Trophoblast cell (in vitro differentiated cells and primary cell): Measurements from ENCODE around the gene CKMT1B.
"Not testable (repeated sequence)": the region's sequence is repeated elsewhere in the genome, so short reads cannot be mapped to it uniquely, and the experiment has no call there.

Experiments used
- DNase-seq, 2 donors: peaks; one replicate each; pipeline ENCODE4 v3.0.0-alpha.2; 2016
- H2AFZ ChIP-seq: 2 replicates; pipeline ENCODE4 v1.6.1; 2013; ENCODE audit warnings: low read length, moderate library complexity, mild to moderate bottlenecking; ENCODE audit not compliant: insufficient read depth, poor library complexity
- H2AK5ac ChIP-seq: 2 replicates; pipeline ENCODE4 v1.6.1; 2013; ENCODE audit warnings: mild to moderate bottlenecking, low read length
- H2BK120ac ChIP-seq: 2 replicates; pipeline ENCODE4 v1.6.1; 2013; ENCODE audit warnings: low read length, mild to moderate bottlenecking, moderate library complexity; ENCODE audit not compliant: insufficient read depth, poor library complexity
- H2BK12ac ChIP-seq: 2 replicates; pipeline ENCODE4 v1.6.1; 2013; ENCODE audit warnings: mild to moderate bottlenecking, low read length, moderate library complexity
- H2BK5ac ChIP-seq: 2 replicates; pipeline ENCODE4 v1.6.1; 2013; ENCODE audit warnings: low read length, low read depth, moderate library complexity, mild to moderate bottlenecking; ENCODE audit not compliant: poor library complexity
- H3K14ac ChIP-seq: 2 replicates; pipeline ENCODE4 v1.6.1; 2013; ENCODE audit warnings: mild to moderate bottlenecking, low read length
- H3K18ac ChIP-seq: 2 replicates; pipeline ENCODE4 v1.6.1; 2013; ENCODE audit warnings: mild to moderate bottlenecking, low read length
- H3K23ac ChIP-seq: 2 replicates; pipeline ENCODE4 v1.6.1; 2013; ENCODE audit warnings: low read length
- H3K27ac ChIP-seq: 2 replicates; pipeline ENCODE4 v1.5.1; 2013; ENCODE audit warnings: low read depth, mild to moderate bottlenecking, inconsistent platforms, low read length, moderate library complexity
- H3K27me3 ChIP-seq: 2 replicates; pipeline ENCODE4 v1.6.1; 2013; ENCODE audit warnings: inconsistent platforms, mild to moderate bottlenecking, low read length, moderate library complexity; ENCODE audit not compliant: insufficient read depth
- H3K36me3 ChIP-seq, 2 experiments: 1 replicate in 1 of 2; 2 replicates in 1 of 2; pipeline ENCODE4 v1.6.1; 2013; ENCODE audit warnings: low read length in 2 of 2, mild to moderate bottlenecking in 2 of 2, moderate library complexity in 1 of 2; ENCODE audit not compliant: insufficient read depth in 2 of 2, control insufficient read depth in 1 of 2
- H3K4ac ChIP-seq: 2 replicates; pipeline ENCODE4 v1.6.1; 2013; ENCODE audit warnings: low read depth, mild to moderate bottlenecking, low read length, moderate library complexity
- H3K4me1 ChIP-seq, 2 experiments: 1 replicate in 1 of 2; 2 replicates in 1 of 2; pipeline ENCODE4 v1.6.1; 2013; ENCODE audit warnings: low read length in 2 of 2, mild to moderate bottlenecking in 2 of 2, moderate library complexity in 1 of 2; ENCODE audit not compliant: insufficient read depth in 2 of 2, control insufficient read depth in 1 of 2
- H3K4me2 ChIP-seq: 2 replicates; pipeline ENCODE4 v1.6.1; 2013; ENCODE audit warnings: inconsistent platforms, mild to moderate bottlenecking, low read length, moderate library complexity
- H3K4me3 ChIP-seq: 2 replicates; pipeline ENCODE4 v1.5.1; 2013; ENCODE audit warnings: mild to moderate bottlenecking, low read depth, low read length, inconsistent platforms
- H3K79me1 ChIP-seq: one replicate; pipeline ENCODE4 v1.6.1; 2013; ENCODE audit warnings: low read length
- H3K79me2 ChIP-seq: 2 replicates; pipeline ENCODE4 v1.6.1; 2013; ENCODE audit warnings: low read length, mild to moderate bottlenecking; ENCODE audit not compliant: control insufficient read depth, insufficient read depth, poor library complexity
- H3K9ac ChIP-seq: 2 replicates; pipeline ENCODE4 v1.6.1; 2013; ENCODE audit warnings: mild to moderate bottlenecking, low read length
- H3K9me3 ChIP-seq: 2 replicates; pipeline ENCODE4 v1.6.1; 2013; ENCODE audit warnings: low read depth, mild to moderate bottlenecking, control low read depth, inconsistent platforms, low read length; ENCODE audit not compliant: insufficient read depth
- H4K12ac ChIP-seq: 2 replicates; pipeline ENCODE4 v1.6.1; 2013; ENCODE audit warnings: low read depth, mild to moderate bottlenecking, low read length, moderate library complexity
- H4K8ac ChIP-seq: 2 replicates; pipeline ENCODE4 v1.6.1; 2013; ENCODE audit warnings: low read depth, mild to moderate bottlenecking, low read length, moderate library complexity
- H4K91ac ChIP-seq: one replicate; pipeline ENCODE4 v1.6.1; 2013; ENCODE audit warnings: low read depth, mild to moderate bottlenecking, low read length, moderate library complexity
- WGBS: extraction: QIAGEN DNeasy Blood & Tissue Kit; methylation state at CpG from one replicate; pipeline ENCODE4 v1.1.7; 2013; ENCODE audit warnings: missing lambda C conversion rate; ENCODE audit not compliant: insufficient read length, insufficient coverage; ENCODE audit errors: extremely low coverage; 5-methylcytosine and 5-hydroxymethylcytosine counted together

The CKMT1B gene

DNA sequence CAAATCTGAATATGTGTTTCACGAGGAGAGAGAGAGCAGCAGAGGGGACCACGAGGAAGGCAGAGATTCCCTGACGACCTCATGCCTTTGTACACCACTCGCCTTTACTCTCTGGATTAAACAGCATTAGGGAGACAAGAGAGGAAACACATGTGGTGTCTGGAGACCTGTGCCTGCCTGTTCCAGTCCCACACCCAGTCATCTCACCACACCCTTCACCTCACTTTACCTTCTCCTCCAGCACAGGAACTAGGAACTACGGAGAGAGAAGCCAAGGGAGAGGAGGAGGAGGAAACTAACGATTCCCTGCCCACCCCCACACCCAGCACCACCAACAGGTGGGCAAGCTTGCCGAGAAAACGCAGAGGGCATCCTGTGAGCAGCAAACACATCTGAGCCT is 986 bp upstream of the CKMT1B start:
- not testable (repeated sequence) for H2AFZ ChIP-seq, H3K9ac ChIP-seq, H4K12ac ChIP-seq, H3K79me1 ChIP-seq, H3K9me3 ChIP-seq, H3K36me3 ChIP-seq, H3K4me3 ChIP-seq, H2AK5ac ChIP-seq, H3K18ac ChIP-seq, H3K27me3 ChIP-seq, H3K4ac ChIP-seq, H2BK12ac ChIP-seq, DNase-seq, H3K4me2 ChIP-seq, H3K23ac ChIP-seq, H2BK120ac ChIP-seq, H4K8ac ChIP-seq, H4K91ac ChIP-seq, H3K14ac ChIP-seq, H2BK5ac ChIP-seq, H3K4me1 ChIP-seq, H3K79me2 ChIP-seq, H3K27ac ChIP-seq
- no CpG with 5 or more reads among the region's 8 CpGs for WGBS

DNA sequence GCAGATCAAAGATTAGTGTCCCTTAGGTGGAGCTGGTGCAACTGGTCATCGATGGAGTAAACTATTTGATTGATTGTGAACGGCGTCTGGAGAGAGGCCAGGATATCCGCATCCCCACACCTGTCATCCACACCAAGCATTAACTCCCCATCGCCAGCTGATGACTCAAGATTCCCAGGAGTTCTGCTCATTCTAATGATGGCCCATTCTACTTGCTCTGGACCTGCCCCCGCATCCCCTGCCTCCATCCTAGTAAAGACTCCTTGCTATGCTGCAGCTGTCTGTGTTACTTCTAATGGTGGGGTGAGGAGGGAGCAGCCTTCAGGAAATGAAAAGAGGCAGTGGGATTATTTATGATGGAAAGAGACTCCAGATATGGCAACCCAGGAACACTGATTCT is 5.3 kb downstream of the CKMT1B start:
- not testable (repeated sequence) for H3K23ac ChIP-seq, H3K4ac ChIP-seq, H2BK5ac ChIP-seq, H2BK120ac ChIP-seq, H3K18ac ChIP-seq, H3K27ac ChIP-seq, H3K79me1 ChIP-seq, DNase-seq, H4K91ac ChIP-seq, H3K79me2 ChIP-seq, H3K27me3 ChIP-seq, H3K36me3 ChIP-seq, H2AFZ ChIP-seq, H3K9ac ChIP-seq, H3K4me1 ChIP-seq, H3K14ac ChIP-seq, H4K8ac ChIP-seq, H4K12ac ChIP-seq, H2BK12ac ChIP-seq, H3K4me2 ChIP-seq, H3K4me3 ChIP-seq, H3K9me3 ChIP-seq, H2AK5ac ChIP-seq
- WGBS: no CpG with 5 or more reads among the region's 6 CpGs

DNA sequence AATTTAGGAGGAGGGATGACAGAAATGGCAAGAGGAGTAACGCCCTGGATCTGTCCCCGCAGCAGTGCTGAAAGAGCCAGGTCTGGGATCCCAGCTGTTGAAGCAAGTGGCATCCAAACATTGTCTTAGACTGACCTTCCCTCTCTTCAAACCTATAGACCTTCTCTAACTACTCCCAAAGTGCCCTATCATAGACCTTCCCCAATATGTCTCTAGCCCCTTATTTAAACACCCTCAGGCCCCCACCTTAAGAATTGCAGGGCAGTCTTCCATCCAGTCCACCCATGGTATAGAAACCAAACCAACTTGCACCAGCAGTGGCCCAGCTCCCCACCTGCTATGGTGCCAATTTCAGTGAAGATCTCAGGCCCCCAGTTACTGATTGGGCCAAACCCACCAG is 6.4 kb downstream of the CKMT1B start:
- H2BK5ac ChIP-seq, H4K8ac ChIP-seq, H4K12ac ChIP-seq, H3K4me1 ChIP-seq, H2AFZ ChIP-seq, H2BK120ac ChIP-seq, H4K91ac ChIP-seq, H3K27me3 ChIP-seq, H3K79me1 ChIP-seq, H2BK12ac ChIP-seq, H3K36me3 ChIP-seq, H3K23ac ChIP-seq, H3K14ac ChIP-seq, H3K27ac ChIP-seq, H3K79me2 ChIP-seq, H2AK5ac ChIP-seq, H3K9ac ChIP-seq, H3K4me3 ChIP-seq, H3K9me3 ChIP-seq, H3K18ac ChIP-seq, DNase-seq, H3K4ac ChIP-seq, H3K4me2 ChIP-seq: not testable (repeated sequence)
- WGBS: no CpG with 5 or more reads among the region's 2 CpGs

DNA sequence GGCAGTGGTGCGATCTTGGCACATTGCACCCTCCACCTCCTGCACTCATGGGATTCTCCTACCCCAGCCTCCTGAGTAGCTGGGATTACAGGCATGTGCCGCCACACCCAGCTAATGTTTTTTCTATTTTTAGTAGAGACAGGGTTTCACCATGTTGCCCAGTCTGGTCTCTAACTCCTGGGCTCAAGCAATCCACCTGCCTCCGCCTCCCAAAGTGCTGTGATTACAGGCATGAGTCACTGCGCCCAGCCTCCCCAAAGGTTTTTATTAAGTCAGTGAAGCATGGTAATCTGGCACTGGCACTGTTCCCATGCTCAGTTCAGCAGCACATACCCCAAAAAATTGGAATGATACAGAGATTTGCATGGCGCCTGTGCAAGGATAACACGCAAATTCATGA is 8.4 kb downstream of the CKMT1B start:
- not testable (repeated sequence) for H3K79me1 ChIP-seq, H2BK5ac ChIP-seq, H3K4ac ChIP-seq, H2BK120ac ChIP-seq, H2AK5ac ChIP-seq, H4K8ac ChIP-seq, H3K9ac ChIP-seq, H4K12ac ChIP-seq, H3K4me3 ChIP-seq, H2BK12ac ChIP-seq, H3K23ac ChIP-seq, DNase-seq, H4K91ac ChIP-seq, H3K36me3 ChIP-seq, H3K27me3 ChIP-seq, H3K18ac ChIP-seq, H3K27ac ChIP-seq, H3K4me1 ChIP-seq, H3K14ac ChIP-seq, H2AFZ ChIP-seq, H3K4me2 ChIP-seq, H3K79me2 ChIP-seq, H3K9me3 ChIP-seq
- WGBS: no CpG with 5 or more reads among the region's 6 CpGs
